ENCODE results near the gene IGFBP1.

IGFBP1 gene

DNA sequence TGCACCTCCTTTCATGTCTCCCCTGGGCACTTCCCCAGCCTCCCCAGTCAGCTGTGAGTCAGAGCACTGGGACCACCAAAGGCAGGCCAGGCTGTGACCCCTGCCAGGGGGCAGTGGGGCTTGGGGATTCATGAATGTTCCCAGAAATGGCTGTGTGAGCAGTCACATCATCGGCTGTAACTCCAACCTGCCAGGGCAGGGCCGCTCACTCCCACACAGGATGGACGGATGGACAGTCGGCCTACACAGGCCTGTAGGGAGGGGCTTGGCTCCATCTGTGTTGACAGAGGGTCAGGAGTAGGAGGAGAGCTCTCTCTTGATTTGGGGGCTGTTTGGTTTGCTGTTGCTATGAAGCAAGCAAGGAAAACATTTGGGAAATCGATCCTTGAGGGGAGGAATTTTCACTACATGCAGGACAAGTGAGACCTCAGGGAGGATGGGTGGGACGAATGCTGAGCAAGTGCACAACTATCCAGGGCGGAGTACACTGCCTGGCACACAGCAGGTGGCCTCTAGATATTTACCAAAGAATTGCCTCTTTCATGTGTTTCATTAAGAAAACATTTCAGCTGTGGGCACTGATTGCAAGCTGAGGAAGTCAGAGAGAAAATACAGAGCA lies 2.9 kb upstream of the IGFBP1 start (continued):
- TF ChIP-seq, protein P1, sequence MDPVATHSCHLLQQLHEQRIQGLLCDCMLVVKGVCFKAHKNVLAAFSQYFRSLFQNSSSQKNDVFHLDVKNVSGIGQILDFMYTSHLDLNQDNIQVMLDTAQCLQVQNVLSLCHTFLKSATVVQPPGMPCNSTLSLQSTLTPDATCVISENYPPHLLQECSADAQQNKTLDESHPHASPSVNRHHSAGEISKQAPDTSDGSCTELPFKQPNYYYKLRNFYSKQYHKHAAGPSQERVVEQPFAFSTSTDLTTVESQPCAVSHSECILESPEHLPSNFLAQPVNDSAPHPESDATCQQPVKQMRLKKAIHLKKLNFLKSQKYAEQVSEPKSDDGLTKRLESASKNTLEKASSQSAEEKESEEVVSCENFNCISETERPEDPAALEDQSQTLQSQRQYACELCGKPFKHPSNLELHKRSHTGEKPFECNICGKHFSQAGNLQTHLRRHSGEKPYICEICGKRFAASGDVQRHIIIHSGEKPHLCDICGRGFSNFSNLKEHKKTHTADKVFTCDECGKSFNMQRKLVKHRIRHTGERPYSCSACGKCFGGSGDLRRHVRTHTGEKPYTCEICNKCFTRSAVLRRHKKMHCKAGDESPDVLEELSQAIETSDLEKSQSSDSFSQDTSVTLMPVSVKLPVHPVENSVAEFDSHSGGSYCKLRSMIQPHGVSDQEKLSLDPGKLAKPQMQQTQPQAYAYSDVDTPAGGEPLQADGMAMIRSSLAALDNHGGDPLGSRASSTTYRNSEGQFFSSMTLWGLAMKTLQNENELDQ (tag by site-specific recombination; IDR thresholded peaks at IDR 0.05; ENCODE audit: low read depth): no peak
- TF ChIP-seq ZNF423 (tag by site-specific recombination; IDR thresholded peaks at IDR 0.05) (no peak), ZNF214 (tag by site-specific recombination; IDR thresholded peaks at IDR 0.05; ENCODE audit: borderline replicate concordance) (no peak), SCRT1 (tag by site-specific recombination; IDR thresholded peaks at IDR 0.05; ENCODE audit: borderline replicate concordance) (no peak), ZBTB7A (tag by site-specific recombination; IDR thresholded peaks at IDR 0.05; ENCODE audit: low read depth) (no peak)

DNA sequence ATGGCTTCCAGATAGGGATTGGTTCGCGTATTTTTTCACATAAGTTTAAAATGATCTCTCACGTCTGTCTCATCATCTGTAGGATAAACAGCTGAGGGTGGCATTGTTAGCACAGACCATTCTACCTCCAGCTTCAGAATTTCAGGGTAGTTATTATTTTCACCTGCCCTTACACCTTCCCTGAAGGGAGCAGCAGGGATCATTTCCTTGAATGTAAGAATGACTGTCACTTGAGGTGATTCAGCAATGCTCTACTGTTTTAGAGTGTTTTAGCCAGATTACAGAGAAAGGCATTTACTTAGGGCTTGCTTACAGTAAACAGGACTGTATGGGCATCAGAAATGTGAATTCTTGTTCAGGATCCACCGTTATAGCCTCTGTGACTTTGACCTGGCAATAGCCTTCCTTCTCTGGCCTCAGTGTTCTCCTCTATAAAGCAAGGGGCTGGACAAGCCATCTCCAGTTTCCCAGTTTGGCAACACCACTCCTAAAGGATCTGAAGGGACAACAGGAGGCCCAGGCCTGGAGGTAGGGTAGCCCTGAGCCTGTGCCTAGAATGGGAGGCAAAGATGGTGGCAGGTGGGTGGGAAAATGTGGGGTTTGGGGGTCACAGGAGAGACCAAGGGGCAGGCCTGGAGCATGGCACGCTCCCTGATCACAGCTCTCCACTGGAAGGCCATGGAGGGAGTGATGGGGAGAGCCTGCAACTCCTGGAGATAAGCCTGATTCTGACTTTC lies 1.2 kb upstream of the IGFBP1 start:
- no peaks in the 10 kb centered on the region for H3K4me1 ChIP-seq (ENCODE audit: control insufficient read depth, insufficient read depth, low read length)
- ChIA-PET POLR2A (no interaction called here), CTCF (interaction anchor here (0.8 to 1.2 kb wide), 2 partner anchors 29 to 1090 kb away, joined by 3 to 5 read pairs; no protein-coding TSS in a partner anchor)

DNA sequence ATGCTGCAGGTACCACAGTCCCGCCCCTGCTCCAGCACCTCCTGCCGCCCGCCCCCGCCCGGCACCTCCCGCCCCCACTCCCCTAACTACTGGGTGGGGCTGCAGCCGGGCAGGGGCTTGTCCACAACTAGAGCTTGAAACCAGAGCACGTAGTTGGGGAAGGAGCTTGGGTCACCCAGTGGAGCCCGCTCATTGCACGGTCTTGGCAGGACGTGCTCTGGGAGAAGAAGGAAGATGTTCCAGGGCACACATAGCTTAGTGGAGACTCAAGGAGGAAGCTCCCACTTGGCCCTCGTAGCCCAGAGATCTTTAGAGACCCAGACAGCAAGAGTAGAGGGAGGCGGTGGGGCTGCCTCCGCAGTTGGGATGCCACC lies 692 bp downstream of the IGFBP1 start:
- Histone ChIP-seq H3K9me3 (ENCODE audit: control insufficient read depth, insufficient read depth, low read depth, low read length) (no peaks in the 10 kb centered on the region), H3K4me3 (ENCODE audit: low read depth, low read length) (peak overlapping the region; percentile 10), H3K4me1 (ENCODE audit: control insufficient read depth, insufficient read depth, low read length) (no peaks in the 10 kb centered on the region), H3K36me3 (ENCODE audit: control insufficient read depth in 2 of 2, insufficient read depth in 1 of 2, low read length in 2 of 2) (no peaks in the 10 kb centered on the region), H3K27ac (ENCODE audit: extremely low read depth, low read depth, low read length) (no peak overlapping the region)
- POLR2A ChIA-PET: no interaction called here
- CTCF ChIA-PET: interaction anchor here (0.6 to 1.4 kb wide), 5 partner anchors 24 to 433 kb away, joined by 3 to 4 read pairs (median 3); no protein-coding TSS in a partner anchor
- TF ChIP-seq, protein P2, sequence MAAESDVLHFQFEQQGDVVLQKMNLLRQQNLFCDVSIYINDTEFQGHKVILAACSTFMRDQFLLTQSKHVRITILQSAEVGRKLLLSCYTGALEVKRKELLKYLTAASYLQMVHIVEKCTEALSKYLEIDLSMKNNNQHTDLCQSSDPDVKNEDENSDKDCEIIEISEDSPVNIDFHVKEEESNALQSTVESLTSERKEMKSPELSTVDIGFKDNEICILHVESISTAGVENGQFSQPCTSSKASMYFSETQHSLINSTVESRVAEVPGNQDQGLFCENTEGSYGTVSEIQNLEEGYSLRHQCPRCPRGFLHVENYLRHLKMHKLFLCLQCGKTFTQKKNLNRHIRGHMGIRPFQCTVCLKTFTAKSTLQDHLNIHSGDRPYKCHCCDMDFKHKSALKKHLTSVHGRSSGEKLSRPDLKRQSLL (tag by site-specific recombination; IDR thresholded peaks at IDR 0.05): no peak
- TF ChIP-seq ZNF324 (tag by site-specific recombination; IDR thresholded peaks at IDR 0.05): no peak
- no peak for TF ChIP-seq REPIN1 (tag by site-specific recombination; IDR thresholded peaks at IDR 0.05; ENCODE audit: low read depth)
- TF ChIP-seq HOXD13 (CRISPR knock-in tag; IDR thresholded peaks at IDR 0.05; ENCODE audit: borderline replicate concordance): no peak
- TF ChIP-seq, protein P3, sequence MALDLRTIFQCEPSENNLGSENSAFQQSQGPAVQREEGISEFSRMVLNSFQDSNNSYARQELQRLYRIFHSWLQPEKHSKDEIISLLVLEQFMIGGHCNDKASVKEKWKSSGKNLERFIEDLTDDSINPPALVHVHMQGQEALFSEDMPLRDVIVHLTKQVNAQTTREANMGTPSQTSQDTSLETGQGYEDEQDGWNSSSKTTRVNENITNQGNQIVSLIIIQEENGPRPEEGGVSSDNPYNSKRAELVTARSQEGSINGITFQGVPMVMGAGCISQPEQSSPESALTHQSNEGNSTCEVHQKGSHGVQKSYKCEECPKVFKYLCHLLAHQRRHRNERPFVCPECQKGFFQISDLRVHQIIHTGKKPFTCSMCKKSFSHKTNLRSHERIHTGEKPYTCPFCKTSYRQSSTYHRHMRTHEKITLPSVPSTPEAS (tag by site-specific recombination; IDR thresholded peaks at IDR 0.05): no peak
- no peak for TF ChIP-seq ZNF776 (tag by site-specific recombination; IDR thresholded peaks at IDR 0.05; ENCODE audit: borderline replicate concordance)
- no peak for TF ChIP-seq ZBTB48 (tag by site-specific recombination; IDR thresholded peaks at IDR 0.05)
- TF ChIP-seq, protein P4, sequence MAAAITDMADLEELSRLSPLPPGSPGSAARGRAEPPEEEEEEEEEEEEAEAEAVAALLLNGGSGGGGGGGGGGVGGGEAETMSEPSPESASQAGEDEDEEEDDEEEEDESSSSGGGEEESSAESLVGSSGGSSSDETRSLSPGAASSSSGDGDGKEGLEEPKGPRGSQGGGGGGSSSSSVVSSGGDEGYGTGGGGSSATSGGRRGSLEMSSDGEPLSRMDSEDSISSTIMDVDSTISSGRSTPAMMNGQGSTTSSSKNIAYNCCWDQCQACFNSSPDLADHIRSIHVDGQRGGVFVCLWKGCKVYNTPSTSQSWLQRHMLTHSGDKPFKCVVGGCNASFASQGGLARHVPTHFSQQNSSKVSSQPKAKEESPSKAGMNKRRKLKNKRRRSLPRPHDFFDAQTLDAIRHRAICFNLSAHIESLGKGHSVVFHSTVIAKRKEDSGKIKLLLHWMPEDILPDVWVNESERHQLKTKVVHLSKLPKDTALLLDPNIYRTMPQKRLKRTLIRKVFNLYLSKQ (tag by site-specific recombination; IDR thresholded peaks at IDR 0.05; ENCODE audit: borderline replicate concordance): no peak
- no peak for TF ChIP-seq ZNF558 (tag by site-specific recombination; IDR thresholded peaks at IDR 0.05)
- TF ChIP-seq, protein P5, sequence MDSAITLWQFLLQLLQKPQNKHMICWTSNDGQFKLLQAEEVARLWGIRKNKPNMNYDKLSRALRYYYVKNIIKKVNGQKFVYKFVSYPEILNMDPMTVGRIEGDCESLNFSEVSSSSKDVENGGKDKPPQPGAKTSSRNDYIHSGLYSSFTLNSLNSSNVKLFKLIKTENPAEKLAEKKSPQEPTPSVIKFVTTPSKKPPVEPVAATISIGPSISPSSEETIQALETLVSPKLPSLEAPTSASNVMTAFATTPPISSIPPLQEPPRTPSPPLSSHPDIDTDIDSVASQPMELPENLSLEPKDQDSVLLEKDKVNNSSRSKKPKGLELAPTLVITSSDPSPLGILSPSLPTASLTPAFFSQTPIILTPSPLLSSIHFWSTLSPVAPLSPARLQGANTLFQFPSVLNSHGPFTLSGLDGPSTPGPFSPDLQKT (IDR thresholded peaks at IDR 0.05; ENCODE audit: borderline replicate concordance, low read depth, low read length): no peak
- TF ChIP-seq, protein P6, sequence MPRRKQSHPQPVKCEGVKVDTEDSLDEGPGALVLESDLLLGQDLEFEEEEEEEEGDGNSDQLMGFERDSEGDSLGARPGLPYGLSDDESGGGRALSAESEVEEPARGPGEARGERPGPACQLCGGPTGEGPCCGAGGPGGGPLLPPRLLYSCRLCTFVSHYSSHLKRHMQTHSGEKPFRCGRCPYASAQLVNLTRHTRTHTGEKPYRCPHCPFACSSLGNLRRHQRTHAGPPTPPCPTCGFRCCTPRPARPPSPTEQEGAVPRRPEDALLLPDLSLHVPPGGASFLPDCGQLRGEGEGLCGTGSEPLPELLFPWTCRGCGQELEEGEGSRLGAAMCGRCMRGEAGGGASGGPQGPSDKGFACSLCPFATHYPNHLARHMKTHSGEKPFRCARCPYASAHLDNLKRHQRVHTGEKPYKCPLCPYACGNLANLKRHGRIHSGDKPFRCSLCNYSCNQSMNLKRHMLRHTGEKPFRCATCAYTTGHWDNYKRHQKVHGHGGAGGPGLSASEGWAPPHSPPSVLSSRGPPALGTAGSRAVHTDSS (tag by site-specific recombination; IDR thresholded peaks at IDR 0.05): no peak

More for the DNA sequence above, 1.2 kb upstream of the IGFBP1 start:
- Histone ChIP-seq H3K4me3 (ENCODE audit: low read depth, low read length) (no peak overlapping the region), H3K9me3 (ENCODE audit: control insufficient read depth, insufficient read depth, low read depth, low read length) (no peaks in the 10 kb centered on the region), H3K36me3 (ENCODE audit: control insufficient read depth in 2 of 2, insufficient read depth in 1 of 2, low read length in 2 of 2) (no peaks in the 10 kb centered on the region), H3K27ac (ENCODE audit: extremely low read depth, low read depth, low read length) (no peak overlapping the region)
- TF ChIP-seq SETDB1 (IDR thresholded peaks at IDR 0.05; ENCODE audit: insufficient read length, low read length): no peak
- no peak for TF ChIP-seq ZNF664 (tag by site-specific recombination; IDR thresholded peaks at IDR 0.05)
- TF ChIP-seq ZEB2 (tag by site-specific recombination; IDR thresholded peaks at IDR 0.05): no peak
- TF ChIP-seq IKZF3 (tag by site-specific recombination; IDR thresholded peaks at IDR 0.05): no peak
- TF ChIP-seq RBAK (tag by site-specific recombination; IDR thresholded peaks at IDR 0.05): no peak
- TF ChIP-seq ZNF366 (tag by site-specific recombination; conservative IDR thresholded peaks at IDR 0.05): no peak
- TF ChIP-seq, protein P7, sequence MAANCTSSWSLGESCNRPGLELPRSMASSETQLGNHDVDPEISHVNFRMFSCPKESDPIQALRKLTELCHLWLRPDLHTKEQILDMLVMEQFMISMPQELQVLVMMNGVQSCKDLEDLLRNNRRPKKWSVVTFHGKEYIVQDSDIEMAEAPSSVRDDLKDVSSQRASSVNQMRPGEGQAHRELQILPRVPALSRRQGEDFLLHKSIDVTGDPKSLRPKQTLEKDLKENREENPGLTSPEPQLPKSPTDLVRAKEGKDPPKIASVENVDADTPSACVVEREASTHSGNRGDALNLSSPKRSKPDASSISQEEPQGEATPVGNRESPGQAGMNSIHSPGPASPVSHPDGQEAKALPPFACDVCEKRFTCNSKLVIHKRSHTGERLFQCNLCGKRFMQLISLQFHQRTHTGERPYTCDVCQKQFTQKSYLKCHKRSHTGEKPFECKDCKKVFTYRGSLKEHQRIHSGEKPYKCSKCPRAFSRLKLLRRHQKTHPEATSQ (tag by site-specific recombination; IDR thresholded peaks at IDR 0.05): no peak
- TF ChIP-seq ZNF133 (tag by site-specific recombination; IDR thresholded peaks at IDR 0.05): no peak
- no peak for TF ChIP-seq ZFHX2 (tag by site-specific recombination; conservative IDR thresholded peaks at IDR 0.05)
- no peak for TF ChIP-seq ZNF791 (tag by site-specific recombination; IDR thresholded peaks at IDR 0.05)
- no peak for TF ChIP-seq ZNF548 (tag by site-specific recombination; IDR thresholded peaks at IDR 0.05)

Data from HEK293 (cell line).